OCI-LY3 (cell line): ENCODE measurements around the gene SULF2.
"Not testable (repeated sequence)": the region's sequence is repeated elsewhere in the genome, so short reads cannot be mapped to it uniquely, and the experiment has no call there.

Experiments
- EZH2phosphoT487 ChIP-seq: fragments of 200-600 bp; shearing (Covaris generic); IDR thresholded peaks from 2 replicates; pipeline ENCODE4 v1.6.1; 2018; ENCODE audit warnings: antibody characterized with exemption, mixed run types, low read depth
- TF ChIP-seq, protein P1 (sequence below): fragments of 200-600, 300-600 bp; sonication (generic); IDR thresholded peaks from 2 replicates; pipeline ENCODE4 v1.5.1; 2014; ENCODE audit warnings: antibody characterized with exemption, low read length, low read depth

DNA sequence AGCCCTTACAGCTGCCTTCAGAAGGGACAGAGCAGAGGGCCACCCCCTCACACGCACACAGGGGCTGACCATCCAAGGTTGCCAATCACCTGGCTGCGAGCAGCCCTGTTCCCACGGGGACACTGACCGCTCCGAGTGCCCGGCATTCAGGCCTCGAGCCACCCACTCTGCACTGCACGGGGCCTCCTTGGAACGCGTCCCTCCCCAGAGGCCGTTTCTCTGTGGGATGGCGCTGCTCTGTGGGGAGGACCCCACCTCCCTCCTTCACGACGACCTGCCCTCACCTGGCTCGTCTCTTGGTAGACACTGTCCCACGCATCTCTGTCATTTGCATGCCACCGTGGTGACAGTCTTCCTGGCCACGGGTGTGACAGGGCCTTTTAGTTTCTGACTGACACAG, 40.7 kb upstream of the SULF2 start:
- TF ChIP-seq, protein P1, sequence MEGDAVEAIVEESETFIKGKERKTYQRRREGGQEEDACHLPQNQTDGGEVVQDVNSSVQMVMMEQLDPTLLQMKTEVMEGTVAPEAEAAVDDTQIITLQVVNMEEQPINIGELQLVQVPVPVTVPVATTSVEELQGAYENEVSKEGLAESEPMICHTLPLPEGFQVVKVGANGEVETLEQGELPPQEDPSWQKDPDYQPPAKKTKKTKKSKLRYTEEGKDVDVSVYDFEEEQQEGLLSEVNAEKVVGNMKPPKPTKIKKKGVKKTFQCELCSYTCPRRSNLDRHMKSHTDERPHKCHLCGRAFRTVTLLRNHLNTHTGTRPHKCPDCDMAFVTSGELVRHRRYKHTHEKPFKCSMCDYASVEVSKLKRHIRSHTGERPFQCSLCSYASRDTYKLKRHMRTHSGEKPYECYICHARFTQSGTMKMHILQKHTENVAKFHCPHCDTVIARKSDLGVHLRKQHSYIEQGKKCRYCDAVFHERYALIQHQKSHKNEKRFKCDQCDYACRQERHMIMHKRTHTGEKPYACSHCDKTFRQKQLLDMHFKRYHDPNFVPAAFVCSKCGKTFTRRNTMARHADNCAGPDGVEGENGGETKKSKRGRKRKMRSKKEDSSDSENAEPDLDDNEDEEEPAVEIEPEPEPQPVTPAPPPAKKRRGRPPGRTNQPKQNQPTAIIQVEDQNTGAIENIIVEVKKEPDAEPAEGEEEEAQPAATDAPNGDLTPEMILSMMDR: not testable (repeated sequence)
- not testable (repeated sequence) for TF ChIP-seq EZH2phosphoT487
